HG03575 (cell line): ENCODE measurements around the gene AHCYL2.
"Not testable (repeated sequence)": the region's sequence is repeated elsewhere in the genome, so short reads cannot be mapped to it uniquely, and the experiment has no call there.

Source experiments
- ATAC-seq: cut with Tn5 transposase; IDR thresholded peaks from one replicate; pipeline ENCODE4 v1.9.1; 2021; ENCODE audit not compliant: unreplicated experiment, insufficient number of reproducible peaks, low FRiP score; ENCODE audit errors: extremely low read depth

AHCYL2 gene

DNA sequence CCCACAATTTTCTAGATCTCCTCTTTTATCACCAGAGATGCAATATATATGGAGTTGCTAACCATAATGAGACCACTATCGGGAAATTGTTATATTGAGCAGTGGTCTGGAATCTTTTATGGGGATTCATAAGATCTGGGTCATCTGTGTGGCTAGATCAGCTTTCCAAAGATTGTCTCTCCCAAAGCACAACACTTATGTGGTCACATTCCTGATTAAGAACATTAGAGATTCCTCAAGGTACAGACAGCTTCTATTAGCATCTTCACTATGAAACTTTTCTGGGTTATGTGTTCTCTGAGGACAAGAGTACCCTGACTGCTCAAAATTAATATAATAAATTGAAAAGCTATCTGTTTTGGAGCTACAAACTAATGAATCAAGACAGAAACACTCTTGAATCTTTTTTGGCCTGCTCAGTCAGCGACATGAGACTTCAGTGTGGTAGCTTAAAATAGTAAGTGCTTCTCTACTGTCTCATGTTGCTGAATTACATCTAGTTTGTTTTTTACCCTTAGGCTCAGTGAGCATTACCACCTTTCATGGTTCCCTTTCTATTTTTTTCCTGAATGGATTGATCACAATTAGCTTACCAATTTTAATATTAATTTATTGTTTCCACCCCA is 166.8 kb downstream of the AHCYL2 start:
- no peak for ATAC-seq

GRCh38 chr7:129393255-129393654 is 168.4 kb downstream of the AHCYL2 start:
- ATAC-seq: no peak

DNA sequence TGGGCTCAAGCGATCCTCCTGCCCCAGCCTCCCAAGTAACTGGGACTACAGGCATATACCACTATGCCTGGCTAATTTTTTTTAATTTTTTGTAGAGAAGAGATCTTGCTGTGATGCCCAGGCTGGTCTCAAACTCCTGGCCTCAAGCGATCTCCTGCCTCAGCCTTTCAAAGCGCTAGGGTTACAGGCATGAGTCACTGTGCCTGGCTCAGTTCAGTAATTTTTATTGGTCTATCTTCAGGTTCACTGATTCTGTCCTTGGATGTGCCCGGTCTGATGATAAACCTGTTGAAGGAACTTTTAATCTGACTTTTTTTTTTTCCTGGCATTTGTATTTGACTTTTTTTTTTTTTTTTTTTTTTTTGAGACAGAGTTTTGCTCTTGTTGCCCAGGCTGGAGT is 169.3 kb downstream of the AHCYL2 start:
- no peak for ATAC-seq

DNA sequence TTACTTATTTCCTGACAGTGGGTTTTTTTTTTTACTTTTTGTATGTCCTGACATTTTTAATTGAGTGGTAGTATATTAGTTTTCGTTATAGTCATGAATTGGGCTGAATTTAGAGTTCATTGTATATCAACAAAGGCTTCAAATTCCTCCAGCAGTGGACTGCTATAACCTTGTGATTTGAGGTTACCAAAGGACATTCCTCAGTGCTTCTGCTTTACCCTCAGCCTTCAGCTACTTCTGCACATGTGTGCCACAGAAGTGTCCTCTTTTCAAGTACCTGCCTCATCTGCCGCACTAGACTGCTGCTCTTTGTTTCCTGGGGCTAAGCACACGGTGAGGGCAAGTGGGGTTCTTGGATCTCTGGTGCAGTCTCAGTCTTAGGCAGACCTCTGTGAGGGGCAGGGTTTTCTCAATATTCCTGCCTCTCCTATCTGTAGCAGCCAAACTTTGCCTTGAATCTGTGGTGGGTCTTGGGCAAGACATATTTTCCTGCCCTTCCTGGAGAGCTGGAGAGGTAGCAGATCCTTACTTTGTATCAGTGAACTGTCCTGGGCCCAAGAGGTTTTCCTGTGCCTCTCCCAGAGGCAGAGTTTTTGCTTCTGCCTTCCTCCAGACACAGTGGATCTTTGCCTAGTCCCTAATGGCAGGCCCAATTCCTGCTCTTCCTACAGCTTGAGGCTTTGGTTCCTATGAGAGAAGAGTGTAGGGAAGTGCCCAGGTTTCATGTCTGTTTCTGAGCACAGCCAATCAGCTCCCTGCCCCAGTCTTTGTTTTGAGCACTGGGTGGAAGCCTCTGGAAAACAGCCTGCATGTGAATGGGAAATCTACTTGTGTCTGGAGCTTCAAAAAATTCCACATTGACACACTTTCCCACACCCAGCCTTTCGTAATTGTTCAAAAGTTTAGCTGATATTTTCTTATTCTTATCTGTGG is 170.4 kb downstream of the AHCYL2 start:
- ATAC-seq: no peak

DNA sequence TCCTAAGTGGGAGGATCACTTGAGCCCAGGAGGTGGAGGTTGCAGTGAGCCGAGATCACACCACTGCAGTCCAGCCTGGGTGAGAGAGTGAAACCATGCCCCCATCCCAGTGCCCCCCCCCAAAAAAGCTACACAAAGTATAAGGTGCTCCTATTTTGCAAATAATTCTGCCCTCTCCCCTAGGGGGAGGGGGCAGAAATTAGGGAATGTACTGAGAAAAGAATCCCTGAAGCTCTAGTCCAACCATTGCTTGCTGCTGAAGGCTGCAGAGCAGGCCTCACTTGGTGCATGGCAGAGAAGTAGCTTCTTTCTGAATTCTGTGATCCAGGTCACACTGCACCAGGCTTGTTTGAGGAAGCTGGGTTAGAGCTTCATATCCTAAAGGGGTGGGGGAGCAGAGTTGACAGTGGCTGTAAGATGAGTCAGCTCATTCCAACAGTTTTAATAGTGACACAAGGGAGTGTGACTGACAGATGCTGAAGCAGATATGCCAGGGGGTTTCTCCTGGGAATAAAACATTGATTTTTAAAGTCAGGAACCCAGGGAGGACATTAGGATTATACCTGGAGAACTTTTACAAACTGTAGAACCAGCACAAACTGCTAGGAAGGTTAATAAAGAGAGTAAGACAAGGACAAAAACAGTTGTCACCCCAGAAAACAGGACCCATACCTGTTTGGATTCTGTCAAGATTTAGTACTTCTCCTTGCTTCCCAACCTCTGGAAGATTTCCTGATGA is 176.6 kb downstream of the AHCYL2 start:
- no peak for ATAC-seq

GRCh38 chr7:129401967-129402860 is 177.4 kb downstream of the AHCYL2 start:
- no peak for ATAC-seq

DNA sequence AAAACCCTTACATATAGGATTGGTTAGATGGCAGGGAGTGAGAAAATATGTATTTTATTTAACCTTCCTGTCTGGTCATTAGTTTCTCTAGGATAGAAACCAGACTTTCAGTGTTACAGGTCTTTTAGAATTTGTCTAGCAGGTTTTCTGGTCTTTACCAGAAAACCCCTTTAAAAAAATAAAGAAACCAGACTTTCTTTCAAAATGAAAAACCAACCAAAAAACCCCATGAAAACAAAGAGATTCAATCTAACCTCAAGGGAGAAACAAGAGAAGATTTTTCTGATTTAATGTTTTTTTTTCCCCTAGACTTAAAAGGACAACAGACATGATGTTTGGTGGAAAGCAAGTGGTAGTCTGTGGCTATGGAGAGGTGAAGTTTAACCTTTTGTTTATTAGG is 180.7 kb downstream of the AHCYL2 start:
- no peak for ATAC-seq

DNA sequence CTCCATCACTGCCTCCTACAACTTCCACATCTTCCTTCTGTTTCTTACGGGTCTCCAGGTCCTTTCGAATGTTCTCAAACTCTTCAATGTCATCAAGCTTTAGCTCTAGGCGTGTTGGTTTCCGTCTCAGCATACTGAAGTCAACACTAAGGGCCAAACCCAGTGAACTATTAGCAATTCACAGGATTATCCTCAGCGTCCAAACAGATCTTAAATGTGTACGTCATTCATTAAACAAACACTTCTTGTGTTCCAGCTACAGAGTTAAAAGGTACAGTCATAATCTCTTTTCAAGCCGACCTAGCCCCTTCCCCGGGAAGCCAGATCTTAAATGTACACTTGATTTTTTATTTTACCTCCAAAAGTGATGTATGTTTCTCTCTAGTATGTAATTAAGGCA is 185.4 kb downstream of the AHCYL2 start:
- ATAC-seq: not testable (repeated sequence)

DNA sequence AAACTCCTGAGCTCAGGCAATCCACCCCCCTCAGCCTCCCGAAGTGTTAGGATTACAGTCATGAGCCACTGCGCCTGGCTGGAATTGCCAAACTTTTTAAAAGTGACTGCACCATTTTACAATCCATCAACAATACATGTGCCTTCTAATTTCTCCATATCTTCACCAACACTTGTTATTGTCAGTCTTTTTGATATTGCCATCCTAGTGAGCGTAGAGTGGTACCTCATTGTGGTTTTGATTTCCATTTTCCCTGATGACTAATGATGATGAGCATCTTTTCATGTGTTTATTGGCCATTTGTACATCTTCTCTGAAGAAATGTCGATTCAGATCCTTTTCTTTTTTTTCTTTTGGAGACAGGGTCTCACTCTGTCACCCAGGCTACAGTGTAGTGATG is 187.7 kb downstream of the AHCYL2 start:
- ATAC-seq: no peak

- ATAC-seq: no peak
Observed at GRCh38 chr7:129417073-129417472, 192.2 kb downstream of the AHCYL2 start.

DNA sequence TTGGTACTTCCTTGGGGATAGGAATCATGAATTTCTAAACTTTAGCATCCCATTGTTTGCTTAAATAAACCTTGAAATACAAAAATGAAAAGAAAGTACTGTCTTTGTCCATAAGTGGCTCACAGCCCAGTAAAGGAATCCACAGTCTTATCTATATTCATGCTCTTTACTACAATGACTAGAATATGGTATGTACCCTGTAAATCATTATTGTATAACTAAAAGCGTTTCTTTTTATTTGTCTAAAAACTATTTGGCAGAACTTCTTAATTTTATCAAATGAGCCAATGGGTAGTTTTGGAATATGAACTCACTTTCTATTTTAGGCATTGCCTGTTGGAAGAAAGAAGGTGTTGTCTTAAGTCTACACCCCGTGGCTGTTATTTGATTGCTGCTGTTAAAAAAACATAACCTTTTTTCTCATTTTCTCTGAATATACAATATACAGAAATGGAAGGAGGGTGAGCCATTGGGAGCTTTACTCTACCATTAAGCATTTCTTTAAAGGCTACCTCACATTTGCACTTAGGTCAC is 197.0 kb downstream of the AHCYL2 start:
- no peak for ATAC-seq

- no peak for ATAC-seq
Observed at GRCh38 chr7:129422727-129423126, 197.9 kb downstream of the AHCYL2 start.

DNA sequence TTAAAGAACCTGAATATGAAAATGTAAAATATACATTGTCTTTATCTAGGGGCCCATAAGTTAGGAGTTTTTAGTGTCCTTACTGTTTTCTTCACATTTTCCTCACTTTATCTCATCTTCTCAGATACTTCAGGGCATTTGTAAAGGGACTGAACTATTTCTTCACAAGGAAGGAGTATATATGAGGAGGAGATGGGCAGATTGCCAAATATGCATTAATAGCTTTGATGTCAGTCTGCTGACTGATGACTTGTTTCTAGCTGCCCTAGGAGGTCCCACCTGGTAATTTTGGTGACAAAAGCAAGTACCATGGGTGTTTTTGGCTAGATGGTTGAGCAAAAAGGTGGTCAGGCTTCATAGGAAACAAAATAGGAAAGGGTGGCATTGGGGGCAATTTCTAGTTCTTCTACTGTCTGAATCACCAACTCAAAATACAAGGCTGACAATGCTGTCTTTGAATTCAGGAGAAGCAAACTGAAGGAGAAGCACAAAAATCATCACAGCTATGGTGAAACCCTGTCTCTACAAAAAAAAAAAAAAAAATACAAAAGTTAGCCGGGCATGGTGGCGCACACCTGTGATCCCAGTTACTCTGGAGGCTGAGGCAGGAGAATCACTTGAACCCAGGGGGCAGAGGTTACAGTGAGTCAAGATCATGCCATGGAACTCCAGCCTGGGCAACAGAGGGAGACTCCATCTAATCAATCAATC is 199.0 kb downstream of the AHCYL2 start:
- no peak for ATAC-seq

DNA sequence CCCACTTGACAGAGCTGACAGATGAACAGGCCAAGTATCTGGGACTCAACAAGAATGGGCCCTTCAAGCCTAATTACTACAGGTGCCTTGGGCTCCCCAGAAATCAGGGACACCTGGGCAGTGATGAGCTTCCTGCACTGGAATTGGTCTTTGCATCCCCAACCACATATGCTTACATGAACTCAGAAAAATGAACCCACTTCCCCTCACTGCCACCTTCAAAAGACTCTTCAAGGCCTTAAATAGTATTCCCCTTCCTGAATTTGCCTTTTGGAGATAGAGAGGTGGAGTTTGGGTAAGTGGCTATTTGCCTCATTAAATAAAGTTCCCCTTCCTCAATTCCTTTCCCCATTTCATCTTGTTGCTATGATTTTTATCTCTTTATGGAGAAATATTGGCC is 201.7 kb downstream of the AHCYL2 start:
- no peak for ATAC-seq

GRCh38 chr7:129427526-129428045 is 202.8 kb downstream of the AHCYL2 start:
- no peak for ATAC-seq

DNA sequence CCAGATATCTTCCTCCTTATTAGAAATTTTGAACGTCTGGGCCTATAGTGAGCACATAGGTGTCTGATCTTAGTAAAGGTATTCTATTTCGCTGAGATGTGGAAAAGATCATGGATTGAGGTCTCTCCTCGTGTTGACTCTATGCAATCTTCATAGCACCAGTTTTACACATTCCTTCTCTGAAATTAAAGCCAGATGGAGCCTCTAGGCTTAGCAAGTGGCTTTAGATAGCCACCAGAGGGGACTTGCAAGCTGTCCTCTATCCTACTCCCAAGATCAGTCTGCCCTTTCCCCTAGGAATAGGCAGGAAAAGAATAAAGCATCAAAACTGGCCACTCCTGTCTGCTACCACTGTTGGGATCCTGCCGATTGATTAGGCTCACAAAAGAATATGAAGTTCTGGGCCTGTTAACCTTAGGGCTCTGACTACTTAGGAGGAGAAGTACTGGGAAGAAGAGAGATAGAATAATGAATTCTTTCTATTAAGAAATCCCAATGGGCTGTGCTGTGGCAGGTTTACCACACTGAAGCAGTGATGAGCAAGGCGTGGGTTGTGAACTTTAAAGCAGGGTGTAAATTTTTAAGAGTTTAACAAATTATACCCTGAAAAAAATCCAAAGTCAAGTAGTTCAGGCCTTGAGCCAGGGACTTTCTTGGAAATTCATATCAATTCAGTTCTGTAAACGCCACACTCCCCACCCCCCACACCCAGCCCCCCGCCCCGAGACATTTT is 207.2 kb downstream of the AHCYL2 start:
- no peak for ATAC-seq
